ENCODE measurements around the gene NXPH1.

NXPH1 gene

GRCh38 chr7:8390262-8390626 lies 43.2 kb upstream of the NXPH1 start:
- H3K4me3 ChIP-seq (ENCODE audit: low read depth, low read length): no peak overlapping the region
- TF ChIP-seq CTCF (IDR thresholded peaks at IDR 0.05; ENCODE audit: control insufficient read depth, extremely low read depth, insufficient read depth): no peak
- DNase-seq (ENCODE audit: low read depth): no peak

DNA sequence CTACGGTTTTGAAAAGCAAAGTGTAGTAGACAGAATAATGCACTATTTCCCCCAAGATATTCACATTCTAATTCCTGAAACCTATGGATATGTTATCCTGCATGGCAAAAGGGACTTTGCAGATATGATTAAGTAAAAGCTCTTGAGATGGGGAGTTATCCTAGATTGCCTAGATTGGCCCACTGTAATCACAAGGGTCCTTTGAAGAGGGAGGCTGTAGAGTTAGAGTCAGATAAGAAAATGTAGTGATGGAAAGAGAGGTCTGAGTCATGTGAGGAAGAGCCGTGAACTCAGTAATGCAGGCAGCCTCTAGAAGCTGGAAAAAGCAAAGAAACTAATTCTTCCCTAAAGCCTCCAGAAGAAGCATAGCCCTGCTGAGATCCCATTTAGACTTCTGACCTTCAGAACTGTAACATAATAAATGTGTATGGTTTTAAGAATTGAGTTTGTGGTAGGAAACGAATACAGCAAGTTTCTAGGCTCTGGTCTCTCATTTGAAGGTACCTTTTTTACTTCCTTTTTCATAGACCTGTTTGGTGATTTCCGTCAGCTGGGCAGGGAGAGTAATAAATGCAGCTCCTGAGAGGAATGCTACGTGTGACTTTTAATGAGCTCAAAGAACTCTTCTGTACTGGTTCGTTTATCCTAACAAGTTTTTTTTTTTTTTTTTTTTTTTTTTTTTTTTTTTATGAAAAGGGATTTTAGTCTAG lies 41.9 kb upstream of the NXPH1 start:
- no peak overlapping the region for H3K4me3 ChIP-seq (ENCODE audit: low read depth, low read length)
- no peak for DNase-seq (ENCODE audit: low read depth)
- no peak for TF ChIP-seq CTCF (IDR thresholded peaks at IDR 0.05; ENCODE audit: control insufficient read depth, extremely low read depth, insufficient read depth)

- H3K4me3 ChIP-seq (ENCODE audit: low read depth, low read length): no peak overlapping the region
- DNase-seq (ENCODE audit: low read depth): no peak
- no peak for TF ChIP-seq CTCF (IDR thresholded peaks at IDR 0.05; ENCODE audit: control insufficient read depth, extremely low read depth, insufficient read depth)
Measured at GRCh38 chr7:8396294-8396693, 37.1 kb upstream of the NXPH1 start.

GRCh38 chr7:8408871-8409270 lies 24.5 kb upstream of the NXPH1 start:
- TF ChIP-seq CTCF (IDR thresholded peaks at IDR 0.05; ENCODE audit: control insufficient read depth, extremely low read depth, insufficient read depth): no peak
- DNase-seq (ENCODE audit: low read depth): peak; percentile 61
- H3K4me3 ChIP-seq (ENCODE audit: low read depth, low read length): no peak overlapping the region

DNA sequence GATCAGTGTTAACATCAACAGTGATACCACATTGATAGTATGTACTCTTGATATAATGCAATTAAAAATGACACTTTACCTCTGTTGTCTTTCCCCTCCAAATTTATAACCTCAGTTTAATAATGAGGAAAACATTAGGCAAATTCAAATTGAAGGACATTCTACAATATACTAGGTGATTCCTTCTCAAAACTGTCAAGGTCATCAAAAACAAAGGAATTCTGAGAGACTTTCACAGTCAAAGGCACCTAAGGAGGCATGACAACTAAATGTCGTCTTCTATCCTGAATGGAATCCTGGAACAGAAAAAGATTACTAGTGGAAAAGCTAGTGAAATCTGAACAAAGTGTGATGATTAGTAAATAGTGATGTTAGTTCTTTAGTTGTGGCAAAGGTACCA lies 22.3 kb upstream of the NXPH1 start:
- no peak overlapping the region for H3K4me3 ChIP-seq (ENCODE audit: low read depth, low read length)
- TF ChIP-seq CTCF (IDR thresholded peaks at IDR 0.05; ENCODE audit: control insufficient read depth, extremely low read depth, insufficient read depth): no peak
- no peak for DNase-seq (ENCODE audit: low read depth)

- no peak for DNase-seq (ENCODE audit: low read depth)
- TF ChIP-seq CTCF (IDR thresholded peaks at IDR 0.05; ENCODE audit: control insufficient read depth, extremely low read depth, insufficient read depth): no peak
- no peak overlapping the region for H3K4me3 ChIP-seq (ENCODE audit: low read depth, low read length)
Measured at GRCh38 chr7:8413600-8413999, 19.8 kb upstream of the NXPH1 start.

DNA sequence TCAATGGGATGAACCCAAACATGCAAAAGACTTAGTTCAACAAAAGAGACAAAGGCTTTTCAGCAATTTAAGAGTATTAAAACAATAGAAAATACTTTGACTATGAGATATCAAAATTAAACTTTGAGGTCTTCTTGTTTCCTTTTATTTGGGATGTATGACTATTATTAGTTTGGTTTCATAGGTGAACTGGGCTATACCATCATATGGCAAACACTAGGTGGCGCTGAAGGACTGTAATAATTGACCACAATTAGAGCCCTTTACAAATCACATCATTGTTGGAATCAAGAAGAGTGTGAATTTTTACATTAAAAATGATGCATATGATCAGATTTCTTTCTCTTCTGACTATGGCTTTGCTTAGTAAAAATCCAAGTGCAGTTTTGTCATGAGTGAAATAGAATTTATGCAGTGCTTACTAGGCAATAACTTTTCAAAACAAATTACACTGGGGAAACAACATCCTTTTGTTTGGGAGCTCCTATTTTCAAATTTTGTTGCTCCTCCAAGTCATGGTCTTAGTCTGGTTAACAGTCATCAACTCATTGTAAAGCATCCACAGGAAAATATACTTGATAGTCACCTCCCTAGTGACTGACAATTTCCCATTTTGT lies 14.7 kb upstream of the NXPH1 start:
- no peak overlapping the region for H3K4me3 ChIP-seq (ENCODE audit: low read depth, low read length)
- DNase-seq (ENCODE audit: low read depth): peak; percentile 39
- peak; percentile 73 for TF ChIP-seq CTCF (IDR thresholded peaks at IDR 0.05; ENCODE audit: control insufficient read depth, extremely low read depth, insufficient read depth)

All from LNCaP clone FGC (cell line).